ENCODE measurements around the gene CIBAR2. TPM values are rescaled to one million over a fixed set of nuclear protein-coding genes. Genes with fewer than 3 reads are reported as not detected.

CIBAR2 gene
- total RNA-seq (0.09 TPM), polyA plus RNA-seq (0.46 TPM)
- long read RNA-seq, donor 1: 0 reads
- long read RNA-seq, donor 2: 0 reads
- long read RNA-seq, donor 3: 0 reads
- long read RNA-seq, donor 4: 0 reads
- long read RNA-seq, donor 5: 0 reads
- long read RNA-seq, donor 6: 0 reads
- long read RNA-seq, donor 7: 0 reads
- long read RNA-seq, donor 8: 0 reads
- long read RNA-seq, donor 9: 0 reads
- long read RNA-seq, donor 10: 0 reads

DNA sequence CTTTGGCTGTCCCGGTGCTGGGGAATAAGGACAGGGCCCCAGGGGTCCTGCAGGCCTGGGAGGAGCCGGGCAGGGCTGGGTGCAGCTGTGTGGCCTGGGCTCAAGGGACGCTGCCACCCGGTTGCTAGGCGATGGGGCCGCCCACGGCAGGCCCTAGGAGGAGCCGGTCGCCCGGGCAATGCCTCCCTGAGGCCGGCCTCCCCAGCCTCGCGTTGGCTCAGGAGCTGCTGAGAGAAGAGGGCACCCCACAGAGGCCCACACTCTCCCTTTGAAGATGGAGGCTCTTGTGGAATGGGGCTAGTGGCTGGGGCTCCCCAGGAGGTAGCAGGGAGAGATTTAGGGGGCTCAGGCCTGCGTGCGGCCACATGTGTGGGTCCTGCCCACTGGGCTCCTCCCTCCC lies at the start of gene CIBAR2:
Gene CIBAR2 (minus strand): TSS at position 109 of the 400 bp plus-strand sequence. CDS start 120 bp downstream, outside the sequence.
- H3K4me1 ChIP-seq (ENCODE audit: control insufficient read depth in 2 of 2, insufficient read depth in 2 of 2, low read length in 2 of 2): peaks cover 0 to 8% of the 10 kb centered on the region in 2 donors

DNA sequence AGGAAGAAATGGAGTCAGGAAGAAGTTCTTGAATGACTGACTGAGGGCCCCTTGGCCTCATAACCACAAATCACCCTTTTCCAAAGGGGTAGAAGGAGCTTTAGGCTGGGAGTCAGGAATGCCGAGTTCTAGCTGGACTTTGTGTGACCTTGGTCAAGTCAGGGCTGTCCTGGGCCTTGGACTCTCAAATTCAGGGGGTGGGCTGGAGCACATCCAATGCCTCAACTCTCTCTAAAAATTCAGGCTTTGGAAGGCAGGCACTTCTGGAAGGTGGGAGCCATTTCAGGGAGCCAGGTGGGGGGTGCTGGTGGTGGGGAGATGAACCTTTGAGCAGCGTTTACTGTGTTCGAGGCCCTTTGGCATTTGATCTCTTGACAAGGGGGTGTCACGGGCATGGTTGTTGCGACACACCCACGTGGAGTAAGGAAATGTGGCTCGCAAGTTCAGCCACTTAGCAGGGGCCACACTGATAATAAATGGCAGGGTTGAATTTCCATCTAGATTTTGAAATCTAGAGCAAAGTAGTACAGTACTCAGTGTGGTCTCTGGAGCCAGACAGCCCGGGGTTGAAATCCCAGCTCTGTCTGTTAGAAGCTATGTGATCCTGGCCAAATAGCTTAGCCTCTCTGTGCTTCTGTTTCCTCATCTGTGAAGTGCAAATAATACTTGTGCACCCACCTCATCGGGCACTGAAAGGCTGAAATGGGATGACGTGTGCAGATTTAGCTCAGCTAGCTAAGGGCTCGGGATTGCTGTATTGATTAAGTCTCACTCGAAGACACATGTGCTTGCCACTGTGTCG lies 47.1 kb upstream of the CIBAR2 start:
- Histone ChIP-seq H3K4me3 (ENCODE audit: low read length in 2 of 2) (no peak overlapping the region), H3K9me3 (ENCODE audit: control insufficient read depth in 2 of 2, insufficient read depth in 1 of 2, low read length in 1 of 2) (no peaks in the 10 kb centered on the region), H3K4me1 (ENCODE audit: control insufficient read depth in 2 of 2, insufficient read depth in 2 of 2, low read length in 2 of 2) (peaks cover 8 to 30% of the 10 kb centered on the region in 2 donors), H3K27me3 (ENCODE audit: control insufficient read depth in 2 of 2, insufficient read depth in 1 of 2, low read length in 1 of 2) (no peaks in the 10 kb centered on the region), H3K36me3 (ENCODE audit: control insufficient read depth in 2 of 2, insufficient read depth in 2 of 2, low read length in 1 of 2) (no peaks in the 10 kb centered on the region), H3K27ac (ENCODE audit: low read depth in 1 of 2, low read length in 1 of 2) (no peak overlapping the region)
- WGBS: 93% methylated on average over 13 of the region's 13 CpGs
- DNase-seq (ENCODE audit: low read depth in 6 of 9, low spot score in 9 of 9): no peak

More for the DNA sequence above, at the start of gene CIBAR2:
- Histone ChIP-seq H3K36me3 (ENCODE audit: control insufficient read depth in 2 of 2, insufficient read depth in 2 of 2, low read length in 1 of 2) (no peaks in the 10 kb centered on the region), H3K4me3 (ENCODE audit: low read length in 2 of 2) (no peak within 1 kb of the TSS), H3K27me3 (ENCODE audit: control insufficient read depth in 2 of 2, insufficient read depth in 1 of 2, low read length in 1 of 2) (no peaks in the 10 kb centered on the region), H3K9me3 (ENCODE audit: control insufficient read depth in 2 of 2, insufficient read depth in 1 of 2, low read length in 1 of 2) (no peaks in the 10 kb centered on the region), H3K27ac (ENCODE audit: low read depth in 1 of 2, low read length in 1 of 2) (no peak within 1 kb of the TSS)
- WGBS: 95% methylated on average over 15 of the region's 15 CpGs
- no peak for DNase-seq (ENCODE audit: low read depth in 6 of 9, low spot score in 9 of 9)

DNA sequence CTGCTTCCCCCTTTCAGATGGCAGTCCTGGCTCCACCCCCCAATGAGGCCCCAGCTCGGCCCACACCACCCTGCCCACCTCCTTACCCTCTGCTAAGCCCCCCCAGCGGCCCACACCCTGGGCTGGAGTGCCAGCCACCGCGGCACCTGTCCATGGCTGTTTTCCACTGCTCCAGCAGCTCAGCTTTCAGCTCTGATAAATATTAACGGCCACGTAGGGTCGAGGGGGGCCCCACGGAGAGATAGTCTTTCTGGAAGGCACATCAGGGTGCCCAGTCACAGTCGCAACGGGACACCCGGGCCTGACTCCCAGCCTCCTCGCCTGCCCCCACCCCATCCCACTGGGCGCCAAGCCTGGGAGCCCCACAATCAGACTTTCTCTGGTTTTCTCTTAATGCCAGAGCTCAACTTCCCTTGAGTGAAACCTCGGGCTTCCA lies 46.5 kb upstream of the CIBAR2 start:
- 56% methylated on average over 14 of the region's 14 CpGs for WGBS
- H3K4me1 ChIP-seq (ENCODE audit: control insufficient read depth in 2 of 2, insufficient read depth in 2 of 2, low read length in 2 of 2): peaks cover 8 to 30% of the 10 kb centered on the region in 2 donors
- no peak for DNase-seq (ENCODE audit: low read depth in 6 of 9, low spot score in 9 of 9)

DNA sequence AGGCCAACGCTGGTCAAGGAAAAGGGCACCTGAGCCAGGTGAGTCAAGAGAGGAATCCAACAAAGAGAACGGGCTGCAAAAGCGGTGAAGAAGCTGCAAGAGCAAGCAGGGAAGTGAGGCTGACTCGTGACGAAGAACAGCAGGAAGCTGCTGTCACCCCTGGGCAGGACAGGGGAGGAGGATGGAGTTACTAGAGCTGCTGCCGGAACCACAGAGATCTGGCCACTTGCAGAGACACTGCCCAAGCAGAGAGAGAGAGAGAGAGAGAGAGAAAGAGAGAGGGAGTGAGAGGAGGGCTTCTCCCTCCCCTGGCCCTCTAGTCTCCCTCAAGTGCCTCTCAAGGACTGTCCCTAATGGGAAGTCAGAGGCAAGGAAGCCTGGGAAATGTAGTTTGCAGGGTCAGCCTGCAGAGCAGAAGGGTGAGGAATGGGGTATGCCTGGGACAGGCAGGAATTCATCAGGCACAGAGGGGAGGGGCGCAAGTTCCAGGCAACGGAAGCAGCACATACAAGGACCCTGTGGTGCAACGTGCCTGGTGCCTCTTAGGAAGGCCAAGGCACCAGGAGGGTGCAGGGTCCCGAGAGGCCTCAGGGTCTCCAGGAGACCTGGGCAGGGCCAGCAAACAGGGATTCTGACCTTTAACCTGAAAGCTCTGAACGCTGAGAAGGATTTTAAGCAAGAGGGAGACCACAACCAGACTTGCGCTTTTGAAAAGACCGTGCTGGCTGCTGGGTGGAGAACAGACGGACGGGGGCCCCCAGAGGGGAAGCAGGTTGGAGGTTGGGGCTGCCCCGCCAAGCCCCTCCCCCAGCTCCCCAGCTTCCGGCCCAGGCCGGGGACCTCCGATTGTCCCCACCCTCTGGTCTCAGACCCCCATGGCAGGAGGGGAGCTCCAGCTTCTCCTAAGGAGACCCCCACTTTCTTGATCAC lies 45.8 kb upstream of the CIBAR2 start:
- WGBS: 10% methylated on average over 19 of the region's 19 CpGs
- peaks cover 8 to 30% of the 10 kb centered on the region in 2 donors for H3K4me1 ChIP-seq (ENCODE audit: control insufficient read depth in 2 of 2, insufficient read depth in 2 of 2, low read length in 2 of 2)
- H3K4me3 ChIP-seq (ENCODE audit: low read length in 2 of 2): peak overlapping the region; percentile 33 to 48
- H3K36me3 ChIP-seq (ENCODE audit: control insufficient read depth in 2 of 2, insufficient read depth in 2 of 2, low read length in 1 of 2): no peaks in the 10 kb centered on the region
- peak overlapping the region in 1 of 2 donors; percentile 87 for H3K27ac ChIP-seq (ENCODE audit: low read depth in 1 of 2, low read length in 1 of 2)
- no peaks in the 10 kb centered on the region for H3K9me3 ChIP-seq (ENCODE audit: control insufficient read depth in 2 of 2, insufficient read depth in 1 of 2, low read length in 1 of 2)
- DNase-seq (ENCODE audit: low read depth in 6 of 9, low spot score in 9 of 9): peak; percentile 52 to 87 (median 64)
- H3K27me3 ChIP-seq (ENCODE audit: control insufficient read depth in 2 of 2, insufficient read depth in 1 of 2, low read length in 1 of 2): no peaks in the 10 kb centered on the region

More for the DNA sequence above, 46.5 kb upstream of the CIBAR2 start:
- no peaks in the 10 kb centered on the region for H3K36me3 ChIP-seq (ENCODE audit: control insufficient read depth in 2 of 2, insufficient read depth in 2 of 2, low read length in 1 of 2)
- peak overlapping the region in 1 of 2 donors; percentile 87 for H3K27ac ChIP-seq (ENCODE audit: low read depth in 1 of 2, low read length in 1 of 2)
- no peaks in the 10 kb centered on the region for H3K9me3 ChIP-seq (ENCODE audit: control insufficient read depth in 2 of 2, insufficient read depth in 1 of 2, low read length in 1 of 2)
- H3K4me3 ChIP-seq (ENCODE audit: low read length in 2 of 2): peak overlapping the region; percentile 1 to 48
- H3K27me3 ChIP-seq (ENCODE audit: control insufficient read depth in 2 of 2, insufficient read depth in 1 of 2, low read length in 1 of 2): no peaks in the 10 kb centered on the region

DNA sequence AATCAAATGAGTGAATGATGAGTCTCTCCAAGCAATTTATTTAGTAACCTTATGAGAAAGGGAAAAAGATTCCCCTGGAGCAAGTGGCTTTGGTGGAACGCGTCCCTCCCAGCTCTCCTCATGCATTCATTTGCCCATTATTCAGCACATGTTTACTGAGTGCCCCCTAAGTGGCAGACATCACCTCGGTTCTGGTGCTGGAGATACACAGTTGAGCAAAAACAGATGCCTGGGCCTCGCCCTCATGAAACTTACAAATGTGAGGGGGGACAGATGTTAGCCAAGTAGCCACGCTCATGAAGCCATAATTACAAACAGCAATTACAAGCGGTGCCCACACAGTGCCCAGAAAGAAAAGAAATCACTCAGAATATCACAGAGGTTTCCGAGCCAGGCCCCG lies 45.1 kb upstream of the CIBAR2 start:
- Histone ChIP-seq H3K36me3 (ENCODE audit: control insufficient read depth in 2 of 2, insufficient read depth in 2 of 2, low read length in 1 of 2) (no peaks in the 10 kb centered on the region), H3K9me3 (ENCODE audit: control insufficient read depth in 2 of 2, insufficient read depth in 1 of 2, low read length in 1 of 2) (no peaks in the 10 kb centered on the region), H3K4me1 (ENCODE audit: control insufficient read depth in 2 of 2, insufficient read depth in 2 of 2, low read length in 2 of 2) (peaks cover 8 to 27% of the 10 kb centered on the region in 2 donors), H3K27me3 (ENCODE audit: control insufficient read depth in 2 of 2, insufficient read depth in 1 of 2, low read length in 1 of 2) (no peaks in the 10 kb centered on the region), H3K27ac (ENCODE audit: low read depth in 1 of 2, low read length in 1 of 2) (peak overlapping the region in 1 of 2 donors; percentile 87), H3K4me3 (ENCODE audit: low read length in 2 of 2) (peak overlapping the region in 1 of 2 donors; percentile 48)
- DNase-seq (ENCODE audit: low read depth in 6 of 9, low spot score in 9 of 9): no peak
- 71% methylated on average over 8 of the region's 8 CpGs for whole genome bisulfite sequencing

DNA sequence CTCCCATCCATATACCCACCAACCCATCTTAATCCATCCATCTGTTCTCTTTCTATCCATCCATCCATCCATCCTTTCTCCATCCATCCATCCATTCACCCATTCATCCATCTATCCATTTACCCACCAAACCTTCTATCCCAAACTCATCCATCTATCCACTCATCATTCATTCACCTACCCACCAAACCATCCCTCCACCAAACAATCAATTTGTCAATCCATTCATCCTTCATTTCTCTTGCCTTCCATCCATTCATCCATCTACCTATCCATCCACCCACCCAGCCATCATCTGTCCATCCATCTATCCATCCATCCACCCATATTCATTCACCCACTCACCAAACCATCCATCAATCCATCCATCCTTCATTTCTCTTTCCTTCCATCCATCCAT lies 44.6 kb upstream of the CIBAR2 start:
- no peaks in the 10 kb centered on the region for H3K9me3 ChIP-seq (ENCODE audit: control insufficient read depth in 2 of 2, insufficient read depth in 1 of 2, low read length in 1 of 2)
- H3K36me3 ChIP-seq (ENCODE audit: control insufficient read depth in 2 of 2, insufficient read depth in 2 of 2, low read length in 1 of 2): no peaks in the 10 kb centered on the region
- DNase-seq (ENCODE audit: low read depth in 6 of 9, low spot score in 9 of 9): no peak
- H3K27me3 ChIP-seq (ENCODE audit: control insufficient read depth in 2 of 2, insufficient read depth in 1 of 2, low read length in 1 of 2): no peaks in the 10 kb centered on the region
- no peak overlapping the region for H3K4me3 ChIP-seq (ENCODE audit: low read length in 2 of 2)
- no peak overlapping the region for H3K27ac ChIP-seq (ENCODE audit: low read depth in 1 of 2, low read length in 1 of 2)
- peaks cover 8 to 29% of the 10 kb centered on the region in 2 donors for H3K4me1 ChIP-seq (ENCODE audit: control insufficient read depth in 2 of 2, insufficient read depth in 2 of 2, low read length in 2 of 2)

DNA sequence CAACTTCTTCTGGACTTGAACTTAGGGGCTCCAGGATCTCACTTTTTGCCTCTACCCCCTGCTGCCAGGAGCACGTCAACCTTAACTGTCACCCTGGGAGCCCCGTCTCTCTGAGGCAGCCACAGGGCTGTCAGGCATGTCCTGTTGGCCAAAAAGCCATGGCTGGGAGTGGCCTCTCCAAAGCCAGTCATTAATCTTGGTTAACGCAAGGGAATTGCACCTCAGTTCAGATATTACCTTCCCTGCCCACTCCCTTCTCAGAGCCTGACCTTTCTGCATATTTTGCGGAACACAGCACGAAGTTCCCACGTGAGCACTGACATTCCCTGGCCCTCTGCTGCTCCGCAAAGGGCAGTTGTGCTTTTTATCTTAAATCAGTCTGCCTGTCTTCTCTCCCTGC lies 44.2 kb upstream of the CIBAR2 start:
- H3K27ac ChIP-seq (ENCODE audit: low read depth in 1 of 2, low read length in 1 of 2): no peak overlapping the region
- peaks cover 8 to 31% of the 10 kb centered on the region in 2 donors for H3K4me1 ChIP-seq (ENCODE audit: control insufficient read depth in 2 of 2, insufficient read depth in 2 of 2, low read length in 2 of 2)
- H3K36me3 ChIP-seq (ENCODE audit: control insufficient read depth in 2 of 2, insufficient read depth in 2 of 2, low read length in 1 of 2): no peaks in the 10 kb centered on the region
- DNase-seq (ENCODE audit: low read depth in 6 of 9, low spot score in 9 of 9): no peak
- no peaks in the 10 kb centered on the region for H3K27me3 ChIP-seq (ENCODE audit: control insufficient read depth in 2 of 2, insufficient read depth in 1 of 2, low read length in 1 of 2)
- no peak overlapping the region for H3K4me3 ChIP-seq (ENCODE audit: low read length in 2 of 2)
- no peaks in the 10 kb centered on the region for H3K9me3 ChIP-seq (ENCODE audit: control insufficient read depth in 2 of 2, insufficient read depth in 1 of 2, low read length in 1 of 2)
- 97% methylated on average over 7 of the region's 7 CpGs for WGBS

DNA sequence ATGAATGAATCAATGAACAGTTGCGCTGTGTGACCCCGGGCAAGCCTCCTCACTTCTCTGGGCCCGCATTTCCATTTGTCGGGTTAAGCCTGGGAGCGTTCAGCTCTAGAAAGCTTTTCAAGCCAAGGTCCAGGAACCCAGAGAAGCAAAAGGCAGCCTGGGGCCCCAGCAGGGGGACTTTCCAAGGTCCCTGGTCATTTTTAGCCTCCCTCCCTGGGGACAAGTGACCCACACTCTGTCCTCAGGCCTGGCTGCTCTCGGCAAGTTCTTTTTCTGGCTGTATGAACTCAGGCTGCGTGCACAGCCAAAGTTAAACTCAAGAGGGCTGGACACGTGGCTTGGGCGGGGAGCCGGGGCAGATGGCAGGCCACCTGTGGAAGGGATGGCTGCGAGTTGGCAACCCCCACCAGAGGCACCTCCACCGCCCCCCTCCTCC lies 41.4 kb upstream of the CIBAR2 start:
- no peak overlapping the region for H3K27ac ChIP-seq (ENCODE audit: low read depth in 1 of 2, low read length in 1 of 2)

More for the DNA sequence above, 41.4 kb upstream of the CIBAR2 start:
- H3K36me3 ChIP-seq (ENCODE audit: control insufficient read depth in 2 of 2, insufficient read depth in 2 of 2, low read length in 1 of 2): no peaks in the 10 kb centered on the region
- WGBS: 94% methylated on average over 12 of the region's 12 CpGs
- H3K4me1 ChIP-seq (ENCODE audit: control insufficient read depth in 2 of 2, insufficient read depth in 2 of 2, low read length in 2 of 2): peaks cover 8 to 21% of the 10 kb centered on the region in 2 donors
- no peak overlapping the region for H3K4me3 ChIP-seq (ENCODE audit: low read length in 2 of 2)
- H3K27me3 ChIP-seq (ENCODE audit: control insufficient read depth in 2 of 2, insufficient read depth in 1 of 2, low read length in 1 of 2): peaks cover 0 to 2% of the 10 kb centered on the region in 2 donors
- no peak for DNase-seq (ENCODE audit: low read depth in 6 of 9, low spot score in 9 of 9)
- no peaks in the 10 kb centered on the region for H3K9me3 ChIP-seq (ENCODE audit: control insufficient read depth in 2 of 2, insufficient read depth in 1 of 2, low read length in 1 of 2)

Data from thymus (tissue), 14 donors.